Mesendoderm (in vitro differentiated cells): ENCODE data around the gene PNPO.
"Not testable (repeated sequence)": the region's sequence is repeated elsewhere in the genome, so short reads cannot be mapped to it uniquely, and the experiment has no call there.

Source experiments
- DNase-seq: peaks from one replicate; pipeline ENCODE4 v3.0.0; 2013
- H2AK5ac ChIP-seq: 2 replicates; pipeline ENCODE4 v1.6.1; 2013; ENCODE audit warnings: low read length, inconsistent platforms
- H2BK120ac ChIP-seq: 2 replicates; pipeline ENCODE4 v1.6.1; 2013; ENCODE audit warnings: low read depth, mild to moderate bottlenecking, low read length, moderate library complexity, mixed read lengths
- H2BK15ac ChIP-seq: replicated peaks from 2 replicates; pipeline ENCODE4 v1.6.1; 2013; ENCODE audit warnings: low read depth, mild to moderate bottlenecking, moderate library complexity
- H2BK5ac ChIP-seq: 2 replicates; pipeline ENCODE4 v1.6.1; 2013; ENCODE audit warnings: low read length, inconsistent platforms
- H3K18ac ChIP-seq: 2 replicates; pipeline ENCODE4 v1.6.1; 2013; ENCODE audit warnings: mild to moderate bottlenecking, low read length, mixed read lengths
- H3K23ac ChIP-seq: one replicate; pipeline ENCODE4 v1.6.1; 2013; ENCODE audit warnings: low read length
- H3K27ac ChIP-seq: 2 replicates; pipeline ENCODE4 v1.5.1; 2013; ENCODE audit warnings: low read depth, mild to moderate bottlenecking, inconsistent platforms, low read length, moderate library complexity
- H3K27me3 ChIP-seq: 2 replicates; pipeline ENCODE4 v1.6.1; 2013; ENCODE audit warnings: low read length, control low read depth, mild to moderate bottlenecking, inconsistent platforms; ENCODE audit not compliant: insufficient read depth, poor library complexity
- H3K36me3 ChIP-seq: 2 replicates; pipeline ENCODE4 v1.6.1; 2013; ENCODE audit warnings: low read length, inconsistent platforms; ENCODE audit not compliant: control insufficient read depth, insufficient read depth
- H3K4ac ChIP-seq: one replicate; pipeline ENCODE4 v1.6.1; 2013; ENCODE audit warnings: low read depth, mild to moderate bottlenecking, low read length, moderate library complexity
- H3K4me1 ChIP-seq: 2 replicates; pipeline ENCODE4 v1.6.1; 2013; ENCODE audit warnings: low read depth, low read length, inconsistent platforms; ENCODE audit not compliant: control insufficient read depth
- H3K4me2 ChIP-seq: 2 replicates; pipeline ENCODE4 v1.6.1; 2013; ENCODE audit warnings: low read length
- H3K4me3 ChIP-seq: 2 replicates; pipeline ENCODE4 v1.5.1; 2013; ENCODE audit warnings: mild to moderate bottlenecking, low read length
- H3K56ac ChIP-seq: one replicate; pipeline ENCODE4 v1.6.1; 2013; ENCODE audit warnings: low read length
- H3K79me1 ChIP-seq: 2 replicates; pipeline ENCODE4 v1.6.1; 2013; ENCODE audit warnings: low read length, inconsistent platforms
- H3K79me2 ChIP-seq: 2 replicates; pipeline ENCODE4 v1.6.1; 2013; ENCODE audit warnings: mild to moderate bottlenecking, low read length; ENCODE audit not compliant: control insufficient read depth, insufficient read depth
- H3K9ac ChIP-seq: 2 replicates; pipeline ENCODE4 v1.6.1; 2013; ENCODE audit warnings: low read length, inconsistent platforms
- H4K5ac ChIP-seq: one replicate; pipeline ENCODE4 v1.6.1; 2013; ENCODE audit warnings: low read length
- H4K8ac ChIP-seq: one replicate; pipeline ENCODE4 v1.6.1; 2013; ENCODE audit warnings: low read depth, mild to moderate bottlenecking, control low read depth, low read length, moderate library complexity
- WGBS: extraction: QIAGEN DNeasy Blood & Tissue Kit; methylation state at CpG from one replicate; pipeline ENCODE4 v1.1.7; 2013; ENCODE audit warnings: low lambda C conversion rate, missing lambda C conversion rate; ENCODE audit not compliant: insufficient coverage; ENCODE audit errors: extremely low coverage; 5-methylcytosine and 5-hydroxymethylcytosine counted together

PNPO gene

DNA sequence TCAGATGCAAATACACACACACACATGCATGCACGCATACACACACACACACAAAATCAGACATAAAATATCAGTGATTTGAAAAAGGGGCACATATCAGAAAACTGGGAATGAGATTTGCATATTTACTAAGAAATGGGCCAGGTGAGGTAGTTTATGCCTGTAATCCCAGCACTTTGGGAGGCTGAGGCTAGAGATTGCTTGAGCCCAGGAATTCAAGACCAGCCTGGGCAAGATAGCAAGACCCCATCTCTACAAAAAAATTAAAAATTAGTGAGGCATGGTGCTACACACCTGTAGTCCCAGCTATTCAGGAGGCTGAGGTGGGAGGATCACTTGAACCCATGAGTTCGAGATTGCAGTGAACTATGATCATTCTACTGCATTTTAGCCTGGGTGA is 22.4 kb upstream of the PNPO start:
- H3K27me3 ChIP-seq: no peaks in the 10 kb centered on the region
- H3K4me2 ChIP-seq: no peak overlapping the region
- H3K27ac ChIP-seq: no peak overlapping the region
- H4K8ac ChIP-seq: no peak overlapping the region
- H3K4me3 ChIP-seq: no peak overlapping the region
- no peak overlapping the region for H3K23ac ChIP-seq
- no peak overlapping the region for H4K5ac ChIP-seq
- no peak overlapping the region for H2BK5ac ChIP-seq
- no peak overlapping the region for H2BK15ac ChIP-seq
- H3K79me1 ChIP-seq: no peaks in the 10 kb centered on the region
- H3K9ac ChIP-seq: no peak overlapping the region
- H3K18ac ChIP-seq: no peak overlapping the region
- H3K36me3 ChIP-seq: no peaks in the 10 kb centered on the region
- no peaks in the 10 kb centered on the region for H3K4me1 ChIP-seq
- DNase-seq: no peak
- WGBS: no CpG with 5 or more reads among the region's 2 CpGs
- no peak overlapping the region for H3K4ac ChIP-seq
- H2AK5ac ChIP-seq: no peak overlapping the region
- H2BK120ac ChIP-seq: no peak overlapping the region
- no peaks in the 10 kb centered on the region for H3K79me2 ChIP-seq
- H3K56ac ChIP-seq: no peak overlapping the region

DNA sequence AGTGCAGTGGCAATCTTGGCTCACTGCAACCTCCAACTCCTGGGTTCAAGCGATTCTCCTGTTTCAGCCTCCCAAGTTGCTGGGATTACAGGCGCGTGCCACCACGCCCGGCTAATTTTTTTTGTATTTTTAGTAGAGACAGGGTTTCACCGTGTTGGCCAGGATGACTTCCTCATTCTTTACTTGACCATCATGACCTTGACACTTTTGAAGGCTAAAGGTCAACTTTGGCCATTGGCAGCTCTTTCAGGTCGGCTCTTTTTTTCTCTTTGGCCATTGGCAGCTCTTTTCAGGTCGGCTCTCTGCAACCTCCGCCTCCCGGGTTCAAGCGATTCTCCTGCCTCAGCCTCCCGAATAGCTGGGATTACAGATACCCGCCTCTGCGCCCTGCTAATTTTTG is 21.5 kb upstream of the PNPO start:
- not testable (repeated sequence) for H2BK15ac ChIP-seq, H4K5ac ChIP-seq, H2AK5ac ChIP-seq, H3K4me1 ChIP-seq, H3K4ac ChIP-seq, H3K4me2 ChIP-seq, H3K56ac ChIP-seq, H3K18ac ChIP-seq, H3K36me3 ChIP-seq, H3K27me3 ChIP-seq, H3K79me1 ChIP-seq, H2BK5ac ChIP-seq, H3K4me3 ChIP-seq, H2BK120ac ChIP-seq, H3K9ac ChIP-seq, H3K79me2 ChIP-seq, DNase-seq, H3K23ac ChIP-seq, H4K8ac ChIP-seq, H3K27ac ChIP-seq
- WGBS: no CpG with 5 or more reads among the region's 14 CpGs

DNA sequence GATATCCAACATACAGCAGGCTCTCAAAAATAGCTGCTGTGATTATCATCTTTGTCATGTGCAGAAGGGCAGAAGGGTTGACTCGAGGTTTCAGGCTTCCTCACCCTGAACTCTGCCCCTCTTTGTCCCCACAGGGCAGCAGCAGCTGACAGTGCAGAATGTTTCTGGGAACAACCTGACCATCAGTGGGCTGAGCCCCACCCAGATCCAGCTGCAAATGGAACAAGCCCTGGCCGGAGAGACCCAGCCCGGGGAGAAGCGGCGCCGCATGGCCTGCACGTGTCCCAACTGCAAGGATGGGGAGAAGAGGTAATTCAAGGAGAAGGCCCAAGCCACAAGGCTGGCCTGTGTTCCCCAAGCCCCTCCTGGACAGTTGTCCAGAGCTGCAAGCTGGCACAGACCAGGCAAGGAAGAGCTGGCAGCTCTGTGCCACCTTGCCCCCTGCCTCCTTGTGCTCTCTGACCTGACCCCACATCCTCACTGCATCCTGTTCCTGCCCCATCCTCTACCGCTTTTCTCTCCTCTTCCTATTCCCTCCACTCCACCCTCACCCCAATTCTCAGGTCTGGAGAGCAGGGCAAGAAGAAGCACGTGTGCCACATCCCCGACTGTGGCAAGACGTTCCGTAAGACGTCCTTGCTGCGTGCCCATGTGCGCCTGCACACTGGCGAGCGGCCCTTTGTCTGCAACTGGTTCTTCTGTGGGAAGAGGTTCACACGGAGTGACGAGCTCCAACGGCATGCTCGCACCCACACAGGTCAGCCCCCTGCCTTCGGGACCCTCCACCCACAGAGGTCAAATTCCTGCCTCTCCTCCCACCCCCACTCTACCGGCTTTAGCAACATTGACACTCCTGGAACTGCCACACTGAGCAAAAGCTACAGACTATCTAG is 16.3 kb upstream of the PNPO start:
- H2BK5ac ChIP-seq: no peak overlapping the region
- no peaks in the 10 kb centered on the region for H3K79me1 ChIP-seq
- no peak overlapping the region for H3K4ac ChIP-seq
- no peak overlapping the region for H3K23ac ChIP-seq
- no peak overlapping the region for H2BK120ac ChIP-seq
- H3K56ac ChIP-seq: no peak overlapping the region
- peaks cover 3% of the 10 kb centered on the region for H3K36me3 ChIP-seq
- H3K27me3 ChIP-seq: no peaks in the 10 kb centered on the region
- no peak overlapping the region for H3K18ac ChIP-seq
- no peaks in the 10 kb centered on the region for H3K4me1 ChIP-seq
- no peak overlapping the region for H2AK5ac ChIP-seq
- no peaks in the 10 kb centered on the region for H3K79me2 ChIP-seq
- H3K9ac ChIP-seq: no peak overlapping the region
- no peak for DNase-seq
- H2BK15ac ChIP-seq: no peak overlapping the region
- H3K4me2 ChIP-seq: no peak overlapping the region
- H4K8ac ChIP-seq: no peak overlapping the region
- no peak overlapping the region for H3K4me3 ChIP-seq
- no peak overlapping the region for H4K5ac ChIP-seq
- H3K27ac ChIP-seq: no peak overlapping the region
- no CpG with 5 or more reads among the region's 23 CpGs for WGBS

DNA sequence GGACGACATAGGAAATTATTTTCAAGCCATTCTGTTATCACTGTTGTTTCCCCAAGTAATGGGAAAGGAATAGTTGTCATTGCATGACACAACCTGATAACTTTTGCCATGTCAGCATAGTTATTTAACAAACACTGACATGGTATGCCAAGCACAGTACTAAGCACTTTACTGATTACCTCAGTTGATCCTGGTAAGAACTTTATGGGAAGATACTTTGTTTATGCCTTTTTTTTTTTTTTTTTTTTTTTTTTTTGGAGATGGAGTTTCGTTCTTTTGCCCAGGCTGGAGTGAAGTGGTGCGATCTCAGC is 15.7 kb upstream of the PNPO start:
- no peak overlapping the region for H3K4me2 ChIP-seq

DNA sequence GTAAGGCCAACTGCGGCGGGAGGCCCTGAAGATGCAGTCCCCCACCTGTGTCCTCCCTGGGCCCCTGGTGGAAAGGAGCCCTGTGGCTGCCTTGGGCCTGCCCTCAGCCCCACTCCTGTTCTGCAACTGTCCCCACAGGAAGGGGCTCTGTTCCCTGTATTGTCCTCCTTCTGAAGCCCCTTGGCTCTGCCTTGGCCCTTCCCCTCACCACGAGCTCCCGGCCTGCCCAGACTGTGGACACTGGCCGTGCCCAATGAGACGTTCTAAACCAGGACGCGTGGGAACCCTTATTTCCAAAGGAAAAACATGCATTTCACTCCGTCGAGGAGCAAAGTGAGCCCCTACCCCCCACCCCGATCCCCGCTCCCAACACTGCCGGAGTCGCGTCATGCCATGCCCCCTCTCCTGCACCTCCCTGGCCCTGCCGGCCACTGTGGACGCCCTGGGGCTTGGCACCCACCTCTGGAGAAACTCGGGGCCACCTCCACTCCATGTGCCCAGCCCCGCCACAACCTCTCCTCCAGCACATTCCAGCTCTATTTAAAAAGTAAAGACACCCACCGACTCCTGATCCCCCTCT is 13.5 kb upstream of the PNPO start:
- WGBS: no CpG with 5 or more reads among the region's 20 CpGs

More for the DNA sequence above, 15.7 kb upstream of the PNPO start:
- Histone ChIP-seq H3K4ac (no peak overlapping the region), H4K8ac (no peak overlapping the region), H3K36me3 (peaks cover 3% of the 10 kb centered on the region), H4K5ac (no peak overlapping the region), H3K4me3 (no peak overlapping the region), H3K27ac (no peak overlapping the region), H2AK5ac (no peak overlapping the region), H3K79me2 (no peaks in the 10 kb centered on the region), H3K9ac (no peak overlapping the region), H3K79me1 (no peaks in the 10 kb centered on the region), H3K27me3 (no peaks in the 10 kb centered on the region), H2BK120ac (no peak overlapping the region), H3K18ac (no peak overlapping the region), H3K4me1 (no peaks in the 10 kb centered on the region), H2BK15ac (no peak overlapping the region), H2BK5ac (no peak overlapping the region), H3K23ac (no peak overlapping the region), H3K56ac (no peak overlapping the region)
- no CpG with 5 or more reads among the region's 3 CpGs for WGBS
- DNase-seq: no peak

More for the DNA sequence above, 13.5 kb upstream of the PNPO start:
- Histone ChIP-seq H3K23ac (no peak overlapping the region), H3K27me3 (no peaks in the 10 kb centered on the region), H2BK120ac (no peak overlapping the region), H3K4me1 (no peaks in the 10 kb centered on the region), H4K5ac (no peak overlapping the region), H2AK5ac (no peak overlapping the region), H3K9ac (no peak overlapping the region), H2BK5ac (no peak overlapping the region), H3K4me2 (no peak overlapping the region), H2BK15ac (no peak overlapping the region), H3K18ac (no peak overlapping the region), H3K79me1 (no peaks in the 10 kb centered on the region), H3K56ac (no peak overlapping the region), H3K4me3 (no peak overlapping the region), H3K36me3 (peaks cover 3% of the 10 kb centered on the region), H3K79me2 (no peaks in the 10 kb centered on the region), H4K8ac (no peak overlapping the region), H3K27ac (no peak overlapping the region), H3K4ac (no peak overlapping the region)
- DNase-seq: no peak
